SK-N-SH (cell line): Measurements from ENCODE around the gene TMTC4.

Experiments used
- ELF1 ChIP-seq: IDR thresholded peaks from 2 replicates; pipeline ENCODE4 v1.4.0; 2012
- EP300 ChIP-seq, 2 experiments: IDR thresholded peaks; 2 replicates each; pipeline versions ENCODE4 v1.4.0 to v1.6.1; 2012; ENCODE audit warnings: borderline replicate concordance in 1 of 2, low read depth in 1 of 2, low read length in 1 of 2
- EZH2phosphoT487 ChIP-seq: fragments of 200-600 bp; sonication (generic); IDR thresholded peaks from 2 replicates; pipeline ENCODE4 v1.6.1; 2017; ENCODE audit warnings: low read depth, mixed run types, mild to moderate bottlenecking, antibody characterized with exemption, moderate library complexity, borderline replicate concordance
- FOXM1 ChIP-seq: IDR thresholded peaks from 2 replicates; pipeline ENCODE4 v1.4.0; 2012; ENCODE audit warnings: low read depth, mild to moderate bottlenecking
- JUND ChIP-seq: IDR thresholded peaks from 2 replicates; pipeline ENCODE4 v1.4.0; 2012
- MXI1 ChIP-seq: IDR thresholded peaks from 2 replicates; pipeline ENCODE4 v1.6.1; 2012; ENCODE audit warnings: mild to moderate bottlenecking, low read depth, low read length, improper control_type of control experiment
- RAD21 ChIP-seq: IDR thresholded peaks from 2 replicates; pipeline ENCODE4 v1.6.1; 2012; ENCODE audit warnings: mild to moderate bottlenecking, low read length
- RFX5 ChIP-seq: IDR thresholded peaks from 2 replicates; pipeline ENCODE4 v1.6.1; 2012; ENCODE audit warnings: mild to moderate bottlenecking, improper control_type of control experiment, low read length
- TAF1 ChIP-seq: IDR thresholded peaks from 2 replicates; pipeline ENCODE4 v1.6.1; 2012; ENCODE audit warnings: low read depth, mild to moderate bottlenecking, low read length, moderate library complexity, borderline replicate concordance
- YY1 ChIP-seq: IDR thresholded peaks from 2 replicates; pipeline ENCODE4 v1.4.0; 2012; ENCODE audit warnings: low read depth, mild to moderate bottlenecking
- TF ChIP-seq, protein P1 (sequence below): fragments of 200-600 bp; sonication (generic); IDR thresholded peaks from 2 replicates; pipeline ENCODE4 v1.6.1; 2017; ENCODE audit warnings: antibody characterized with exemption, mild to moderate bottlenecking, moderate library complexity
- TF ChIP-seq, protein P2 (sequence below): IDR thresholded peaks from 2 replicates; pipeline ENCODE4 v1.6.1; 2012; ENCODE audit warnings: mild to moderate bottlenecking, low read depth, low read length, moderate library complexity
- TF ChIP-seq, protein P3 (sequence below): IDR thresholded peaks from 2 replicates; pipeline ENCODE4 v1.4.0; 2012; ENCODE audit warnings: low read depth
- TF ChIP-seq, protein P4 (sequence below): fragments of 150-350 bp; IDR thresholded peaks from 2 replicates; pipeline ENCODE4 v1.6.1; 2016; ENCODE audit warnings: mild to moderate bottlenecking, low read depth, low read length

DNA sequence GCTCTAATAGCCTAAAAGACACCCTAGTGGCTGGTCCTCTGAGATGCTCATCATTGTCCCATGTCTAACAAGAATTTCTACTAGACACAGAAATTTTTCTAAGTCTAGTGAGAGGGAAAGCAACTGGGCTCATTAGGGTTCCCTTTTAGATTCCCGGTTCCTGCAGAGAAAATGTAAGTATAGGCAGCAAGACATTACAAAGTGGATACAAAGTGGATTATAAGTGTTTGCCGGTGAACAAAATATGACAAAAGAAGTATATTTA lies 20.8 kb upstream of the TMTC4 start:
- TF ChIP-seq, protein P1, sequence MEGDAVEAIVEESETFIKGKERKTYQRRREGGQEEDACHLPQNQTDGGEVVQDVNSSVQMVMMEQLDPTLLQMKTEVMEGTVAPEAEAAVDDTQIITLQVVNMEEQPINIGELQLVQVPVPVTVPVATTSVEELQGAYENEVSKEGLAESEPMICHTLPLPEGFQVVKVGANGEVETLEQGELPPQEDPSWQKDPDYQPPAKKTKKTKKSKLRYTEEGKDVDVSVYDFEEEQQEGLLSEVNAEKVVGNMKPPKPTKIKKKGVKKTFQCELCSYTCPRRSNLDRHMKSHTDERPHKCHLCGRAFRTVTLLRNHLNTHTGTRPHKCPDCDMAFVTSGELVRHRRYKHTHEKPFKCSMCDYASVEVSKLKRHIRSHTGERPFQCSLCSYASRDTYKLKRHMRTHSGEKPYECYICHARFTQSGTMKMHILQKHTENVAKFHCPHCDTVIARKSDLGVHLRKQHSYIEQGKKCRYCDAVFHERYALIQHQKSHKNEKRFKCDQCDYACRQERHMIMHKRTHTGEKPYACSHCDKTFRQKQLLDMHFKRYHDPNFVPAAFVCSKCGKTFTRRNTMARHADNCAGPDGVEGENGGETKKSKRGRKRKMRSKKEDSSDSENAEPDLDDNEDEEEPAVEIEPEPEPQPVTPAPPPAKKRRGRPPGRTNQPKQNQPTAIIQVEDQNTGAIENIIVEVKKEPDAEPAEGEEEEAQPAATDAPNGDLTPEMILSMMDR: no peak
- TF ChIP-seq EP300 (IDR thresholded peaks at IDR 0.05; ENCODE audit: borderline replicate concordance in 1 of 2, low read depth in 1 of 2, low read length in 1 of 2) (no peak), YY1 (no peak), JUND (no peak), FOXM1 (no peak), RFX5 (no peak), TAF1 (no peak), RAD21 (no peak), ELF1 (no peak), EZH2phosphoT487 (no peak), MXI1 (no peak)
- TF ChIP-seq, protein P2, sequence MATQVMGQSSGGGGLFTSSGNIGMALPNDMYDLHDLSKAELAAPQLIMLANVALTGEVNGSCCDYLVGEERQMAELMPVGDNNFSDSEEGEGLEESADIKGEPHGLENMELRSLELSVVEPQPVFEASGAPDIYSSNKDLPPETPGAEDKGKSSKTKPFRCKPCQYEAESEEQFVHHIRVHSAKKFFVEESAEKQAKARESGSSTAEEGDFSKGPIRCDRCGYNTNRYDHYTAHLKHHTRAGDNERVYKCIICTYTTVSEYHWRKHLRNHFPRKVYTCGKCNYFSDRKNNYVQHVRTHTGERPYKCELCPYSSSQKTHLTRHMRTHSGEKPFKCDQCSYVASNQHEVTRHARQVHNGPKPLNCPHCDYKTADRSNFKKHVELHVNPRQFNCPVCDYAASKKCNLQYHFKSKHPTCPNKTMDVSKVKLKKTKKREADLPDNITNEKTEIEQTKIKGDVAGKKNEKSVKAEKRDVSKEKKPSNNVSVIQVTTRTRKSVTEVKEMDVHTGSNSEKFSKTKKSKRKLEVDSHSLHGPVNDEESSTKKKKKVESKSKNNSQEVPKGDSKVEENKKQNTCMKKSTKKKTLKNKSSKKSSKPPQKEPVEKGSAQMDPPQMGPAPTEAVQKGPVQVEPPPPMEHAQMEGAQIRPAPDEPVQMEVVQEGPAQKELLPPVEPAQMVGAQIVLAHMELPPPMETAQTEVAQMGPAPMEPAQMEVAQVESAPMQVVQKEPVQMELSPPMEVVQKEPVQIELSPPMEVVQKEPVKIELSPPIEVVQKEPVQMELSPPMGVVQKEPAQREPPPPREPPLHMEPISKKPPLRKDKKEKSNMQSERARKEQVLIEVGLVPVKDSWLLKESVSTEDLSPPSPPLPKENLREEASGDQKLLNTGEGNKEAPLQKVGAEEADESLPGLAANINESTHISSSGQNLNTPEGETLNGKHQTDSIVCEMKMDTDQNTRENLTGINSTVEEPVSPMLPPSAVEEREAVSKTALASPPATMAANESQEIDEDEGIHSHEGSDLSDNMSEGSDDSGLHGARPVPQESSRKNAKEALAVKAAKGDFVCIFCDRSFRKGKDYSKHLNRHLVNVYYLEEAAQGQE: no peak
- TF ChIP-seq, protein P3, sequence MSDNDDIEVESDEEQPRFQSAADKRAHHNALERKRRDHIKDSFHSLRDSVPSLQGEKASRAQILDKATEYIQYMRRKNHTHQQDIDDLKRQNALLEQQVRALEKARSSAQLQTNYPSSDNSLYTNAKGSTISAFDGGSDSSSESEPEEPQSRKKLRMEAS: no peak
- TF ChIP-seq, protein P4, sequence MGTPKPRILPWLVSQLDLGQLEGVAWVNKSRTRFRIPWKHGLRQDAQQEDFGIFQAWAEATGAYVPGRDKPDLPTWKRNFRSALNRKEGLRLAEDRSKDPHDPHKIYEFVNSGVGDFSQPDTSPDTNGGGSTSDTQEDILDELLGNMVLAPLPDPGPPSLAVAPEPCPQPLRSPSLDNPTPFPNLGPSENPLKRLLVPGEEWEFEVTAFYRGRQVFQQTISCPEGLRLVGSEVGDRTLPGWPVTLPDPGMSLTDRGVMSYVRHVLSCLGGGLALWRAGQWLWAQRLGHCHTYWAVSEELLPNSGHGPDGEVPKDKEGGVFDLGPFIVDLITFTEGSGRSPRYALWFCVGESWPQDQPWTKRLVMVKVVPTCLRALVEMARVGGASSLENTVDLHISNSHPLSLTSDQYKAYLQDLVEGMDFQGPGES: no peak
